SK-N-SH treated with all-trans-retinoic acid at 6 μM for 48 hours (cell line): ENCODE data around the gene TPM1.

Experiments
- ATAC-seq: fragments of 200-7000 bp; cut with Tn5 transposase; 3 replicates; pipeline ENCODE4 v1.9.1; 2020; ENCODE audit warnings: mild to moderate bottlenecking, moderate library complexity
- ARNTL ChIP-seq: fragments of 450-650 bp; formaldehyde crosslinking; IDR thresholded peaks from 2 replicates; pipeline ENCODE4 v1.5.0; 2020; ENCODE audit warnings: low read depth, mild to moderate bottlenecking, moderate library complexity, borderline replicate concordance
- BACH2 ChIP-seq: fragments of 250-450 bp; sonication (Bioruptor Pico); IDR thresholded peaks from 2 replicates; pipeline ENCODE4 v1.9.0; 2021; ENCODE audit warnings: mild to moderate bottlenecking, borderline replicate concordance
- CSDC2 ChIP-seq: fragments of 250-450 bp; sonication (Bioruptor Pico); IDR thresholded peaks from 2 replicates; pipeline ENCODE4 v1.5.0; 2020; ENCODE audit warnings: mild to moderate bottlenecking, moderate library complexity
- ESRRG ChIP-seq: fragments of 250-450 bp; sonication (Bioruptor Pico); IDR thresholded peaks from 2 replicates; pipeline ENCODE4 v1.6.1; 2021; ENCODE audit warnings: mild to moderate bottlenecking
- GLIS3 ChIP-seq: fragments of 250-450 bp; sonication (Bioruptor Pico); IDR thresholded peaks from 2 replicates; pipeline ENCODE4 v1.5.0; 2020; ENCODE audit warnings: mild to moderate bottlenecking, moderate library complexity
- ISL1 ChIP-seq: fragments of 250-450 bp; sonication (Bioruptor Pico); IDR thresholded peaks from 2 replicates; pipeline ENCODE4 v2.1.2; 2022; ENCODE audit warnings: mild to moderate bottlenecking, moderate library complexity
- OSR1 ChIP-seq: fragments of 250-450 bp; sonication (Bioruptor Pico); IDR thresholded peaks from 2 replicates; pipeline ENCODE4 v1.8.0; 2022; ENCODE audit warnings: moderate library complexity, mild to moderate bottlenecking, inconsistent platforms
- PPARA ChIP-seq: fragments of 250-450 bp; sonication (Bioruptor Pico); IDR thresholded peaks from 2 replicates; pipeline ENCODE4 v1.5.0; 2020; ENCODE audit warnings: mild to moderate bottlenecking, borderline replicate concordance
- RARB ChIP-seq: fragments of 250-450 bp; sonication (Bioruptor Pico); IDR thresholded peaks from 2 replicates; pipeline ENCODE4 v1.8.0; 2021; ENCODE audit warnings: mild to moderate bottlenecking, moderate library complexity
- SNAI2 ChIP-seq: fragments of 250-450 bp; sonication (Bioruptor Pico); IDR thresholded peaks from 2 replicates; pipeline ENCODE4 v1.5.0; 2020; ENCODE audit warnings: mild to moderate bottlenecking, moderate library complexity
- TCF4 ChIP-seq: fragments of 250-450 bp; sonication (Bioruptor Pico); IDR thresholded peaks from 2 replicates; pipeline ENCODE4 v1.8.0; 2021; ENCODE audit warnings: mild to moderate bottlenecking, moderate library complexity, borderline replicate concordance
- TOX ChIP-seq: fragments of 250-450 bp; sonication (Bioruptor Pico); IDR thresholded peaks from 2 replicates; pipeline ENCODE4 v1.8.0; 2021; ENCODE audit warnings: mild to moderate bottlenecking, moderate library complexity, borderline replicate concordance
- ZC3H10 ChIP-seq: fragments of 250-450 bp; sonication (Bioruptor Pico); IDR thresholded peaks from 2 replicates; pipeline ENCODE4 v1.5.1; 2021; ENCODE audit warnings: mild to moderate bottlenecking, moderate library complexity
- ZFP3 ChIP-seq: fragments of 250-450 bp; sonication (Bioruptor Pico); IDR thresholded peaks from 2 replicates; pipeline ENCODE4 v1.5.0; 2020; ENCODE audit warnings: mild to moderate bottlenecking, moderate library complexity
- ZNF70 ChIP-seq: fragments of 450-650 bp; formaldehyde crosslinking; IDR thresholded peaks from 2 replicates; pipeline ENCODE4 v1.5.0; 2020; ENCODE audit warnings: mild to moderate bottlenecking, moderate library complexity
- ZNF8 ChIP-seq: fragments of 450-650 bp; formaldehyde crosslinking; IDR thresholded peaks from 2 replicates; pipeline ENCODE4 v1.5.0; 2020; ENCODE audit warnings: mild to moderate bottlenecking, moderate library complexity
- TF ChIP-seq, protein P1 (sequence below): fragments of 250-450 bp; sonication (Bioruptor Pico); IDR thresholded peaks from 2 replicates; pipeline ENCODE4 v1.8.0; 2020; ENCODE audit warnings: mild to moderate bottlenecking, moderate library complexity, borderline replicate concordance
- TF ChIP-seq, protein P2 (sequence below): fragments of 250-450 bp; sonication (Bioruptor Pico); IDR thresholded peaks from 2 replicates; pipeline ENCODE4 v1.5.1; 2021; ENCODE audit warnings: mild to moderate bottlenecking, moderate library complexity
- TF ChIP-seq, protein P3 (sequence below): fragments of 250-450 bp; sonication (Bioruptor Pico); IDR thresholded peaks from 2 replicates; pipeline ENCODE4 v1.5.0; 2020; ENCODE audit warnings: mild to moderate bottlenecking, moderate library complexity
- TF ChIP-seq, protein P4 (sequence below): fragments of 250-450 bp; sonication (Bioruptor Pico); IDR thresholded peaks from 2 replicates; pipeline ENCODE4 v1.5.1; 2020; ENCODE audit warnings: low read depth, mild to moderate bottlenecking, moderate library complexity
- TF ChIP-seq, protein P5 (sequence below): fragments of 250-450 bp; sonication (Bioruptor Pico); IDR thresholded peaks from 2 replicates; pipeline ENCODE4 v1.8.0; 2021; ENCODE audit warnings: low read depth, mild to moderate bottlenecking, moderate library complexity, borderline replicate concordance

Gene TPM1

DNA sequence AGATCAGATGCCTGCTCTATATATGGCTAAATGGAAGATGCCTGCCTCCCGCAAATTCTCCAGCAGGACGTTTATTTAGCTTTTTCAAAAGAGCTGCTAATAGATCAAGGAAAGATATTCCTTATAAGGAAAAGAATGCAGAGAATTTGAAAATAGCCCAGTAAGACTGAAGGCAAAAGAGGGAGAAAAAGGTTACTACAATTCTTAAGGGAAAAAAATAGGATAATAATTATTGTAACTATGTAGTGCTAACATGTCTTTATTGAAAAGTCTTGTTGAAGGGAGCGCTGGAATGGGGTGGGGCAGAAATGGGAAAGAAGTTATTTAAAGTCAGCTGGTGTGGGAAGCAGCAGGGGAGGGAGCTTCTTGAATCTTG is 2.9 kb downstream of the TPM1 start:
- ATAC-seq = no peak
- TF ChIP-seq, protein P1, sequence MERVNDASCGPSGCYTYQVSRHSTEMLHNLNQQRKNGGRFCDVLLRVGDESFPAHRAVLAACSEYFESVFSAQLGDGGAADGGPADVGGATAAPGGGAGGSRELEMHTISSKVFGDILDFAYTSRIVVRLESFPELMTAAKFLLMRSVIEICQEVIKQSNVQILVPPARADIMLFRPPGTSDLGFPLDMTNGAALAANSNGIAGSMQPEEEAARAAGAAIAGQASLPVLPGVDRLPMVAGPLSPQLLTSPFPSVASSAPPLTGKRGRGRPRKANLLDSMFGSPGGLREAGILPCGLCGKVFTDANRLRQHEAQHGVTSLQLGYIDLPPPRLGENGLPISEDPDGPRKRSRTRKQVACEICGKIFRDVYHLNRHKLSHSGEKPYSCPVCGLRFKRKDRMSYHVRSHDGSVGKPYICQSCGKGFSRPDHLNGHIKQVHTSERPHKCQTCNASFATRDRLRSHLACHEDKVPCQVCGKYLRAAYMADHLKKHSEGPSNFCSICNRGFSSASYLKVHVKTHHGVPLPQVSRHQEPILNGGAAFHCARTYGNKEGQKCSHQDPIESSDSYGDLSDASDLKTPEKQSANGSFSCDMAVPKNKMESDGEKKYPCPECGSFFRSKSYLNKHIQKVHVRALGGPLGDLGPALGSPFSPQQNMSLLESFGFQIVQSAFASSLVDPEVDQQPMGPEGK (CRISPR knock-in tag) = no peak
- TF ChIP-seq, protein P2, sequence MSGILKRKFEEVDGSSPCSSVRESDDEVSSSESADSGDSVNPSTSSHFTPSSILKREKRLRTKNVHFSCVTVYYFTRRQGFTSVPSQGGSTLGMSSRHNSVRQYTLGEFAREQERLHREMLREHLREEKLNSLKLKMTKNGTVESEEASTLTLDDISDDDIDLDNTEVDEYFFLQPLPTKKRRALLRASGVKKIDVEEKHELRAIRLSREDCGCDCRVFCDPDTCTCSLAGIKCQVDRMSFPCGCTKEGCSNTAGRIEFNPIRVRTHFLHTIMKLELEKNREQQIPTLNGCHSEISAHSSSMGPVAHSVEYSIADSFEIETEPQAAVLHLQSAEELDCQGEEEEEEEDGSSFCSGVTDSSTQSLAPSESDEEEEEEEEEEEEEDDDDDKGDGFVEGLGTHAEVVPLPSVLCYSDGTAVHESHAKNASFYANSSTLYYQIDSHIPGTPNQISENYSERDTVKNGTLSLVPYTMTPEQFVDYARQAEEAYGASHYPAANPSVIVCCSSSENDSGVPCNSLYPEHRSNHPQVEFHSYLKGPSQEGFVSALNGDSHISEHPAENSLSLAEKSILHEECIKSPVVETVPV (CRISPR knock-in tag) = no peak
- TF ChIP-seq ESRRG (CRISPR knock-in tag) = no peak
- TF ChIP-seq RARB (CRISPR knock-in tag) = no peak
- no peak for TF ChIP-seq TOX (CRISPR knock-in tag)
- no peak for TF ChIP-seq ISL1 (CRISPR knock-in tag)
- no peak for TF ChIP-seq ZFP3 (CRISPR knock-in tag)
- TF ChIP-seq, protein P3, sequence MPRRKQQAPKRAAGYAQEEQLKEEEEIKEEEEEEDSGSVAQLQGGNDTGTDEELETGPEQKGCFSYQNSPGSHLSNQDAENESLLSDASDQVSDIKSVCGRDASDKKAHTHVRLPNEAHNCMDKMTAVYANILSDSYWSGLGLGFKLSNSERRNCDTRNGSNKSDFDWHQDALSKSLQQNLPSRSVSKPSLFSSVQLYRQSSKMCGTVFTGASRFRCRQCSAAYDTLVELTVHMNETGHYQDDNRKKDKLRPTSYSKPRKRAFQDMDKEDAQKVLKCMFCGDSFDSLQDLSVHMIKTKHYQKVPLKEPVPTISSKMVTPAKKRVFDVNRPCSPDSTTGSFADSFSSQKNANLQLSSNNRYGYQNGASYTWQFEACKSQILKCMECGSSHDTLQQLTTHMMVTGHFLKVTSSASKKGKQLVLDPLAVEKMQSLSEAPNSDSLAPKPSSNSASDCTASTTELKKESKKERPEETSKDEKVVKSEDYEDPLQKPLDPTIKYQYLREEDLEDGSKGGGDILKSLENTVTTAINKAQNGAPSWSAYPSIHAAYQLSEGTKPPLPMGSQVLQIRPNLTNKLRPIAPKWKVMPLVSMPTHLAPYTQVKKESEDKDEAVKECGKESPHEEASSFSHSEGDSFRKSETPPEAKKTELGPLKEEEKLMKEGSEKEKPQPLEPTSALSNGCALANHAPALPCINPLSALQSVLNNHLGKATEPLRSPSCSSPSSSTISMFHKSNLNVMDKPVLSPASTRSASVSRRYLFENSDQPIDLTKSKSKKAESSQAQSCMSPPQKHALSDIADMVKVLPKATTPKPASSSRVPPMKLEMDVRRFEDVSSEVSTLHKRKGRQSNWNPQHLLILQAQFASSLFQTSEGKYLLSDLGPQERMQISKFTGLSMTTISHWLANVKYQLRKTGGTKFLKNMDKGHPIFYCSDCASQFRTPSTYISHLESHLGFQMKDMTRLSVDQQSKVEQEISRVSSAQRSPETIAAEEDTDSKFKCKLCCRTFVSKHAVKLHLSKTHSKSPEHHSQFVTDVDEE = no peak
- no peak for TF ChIP-seq ZC3H10
- no peak for TF ChIP-seq SNAI2 (CRISPR knock-in tag)
- TF ChIP-seq PPARA (CRISPR knock-in tag) = no peak
- TF ChIP-seq CSDC2 (CRISPR knock-in tag) = no peak
- no peak for TF ChIP-seq GLIS3 (CRISPR knock-in tag)
- TF ChIP-seq ZNF8 (CRISPR knock-in tag) = no peak
- no peak for TF ChIP-seq OSR1 (CRISPR knock-in tag)
- TF ChIP-seq, protein P4, sequence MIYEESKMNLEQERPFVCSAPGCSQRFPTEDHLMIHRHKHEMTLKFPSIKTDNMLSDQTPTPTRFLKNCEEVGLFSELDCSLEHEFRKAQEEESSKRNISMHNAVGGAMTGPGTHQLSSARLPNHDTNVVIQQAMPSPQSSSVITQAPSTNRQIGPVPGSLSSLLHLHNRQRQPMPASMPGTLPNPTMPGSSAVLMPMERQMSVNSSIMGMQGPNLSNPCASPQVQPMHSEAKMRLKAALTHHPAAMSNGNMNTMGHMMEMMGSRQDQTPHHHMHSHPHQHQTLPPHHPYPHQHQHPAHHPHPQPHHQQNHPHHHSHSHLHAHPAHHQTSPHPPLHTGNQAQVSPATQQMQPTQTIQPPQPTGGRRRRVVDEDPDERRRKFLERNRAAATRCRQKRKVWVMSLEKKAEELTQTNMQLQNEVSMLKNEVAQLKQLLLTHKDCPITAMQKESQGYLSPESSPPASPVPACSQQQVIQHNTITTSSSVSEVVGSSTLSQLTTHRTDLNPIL (CRISPR knock-in tag) = no peak
- no peak for TF ChIP-seq BACH2
- TF ChIP-seq TCF4 (CRISPR knock-in tag) = no peak
- TF ChIP-seq, protein P5, sequence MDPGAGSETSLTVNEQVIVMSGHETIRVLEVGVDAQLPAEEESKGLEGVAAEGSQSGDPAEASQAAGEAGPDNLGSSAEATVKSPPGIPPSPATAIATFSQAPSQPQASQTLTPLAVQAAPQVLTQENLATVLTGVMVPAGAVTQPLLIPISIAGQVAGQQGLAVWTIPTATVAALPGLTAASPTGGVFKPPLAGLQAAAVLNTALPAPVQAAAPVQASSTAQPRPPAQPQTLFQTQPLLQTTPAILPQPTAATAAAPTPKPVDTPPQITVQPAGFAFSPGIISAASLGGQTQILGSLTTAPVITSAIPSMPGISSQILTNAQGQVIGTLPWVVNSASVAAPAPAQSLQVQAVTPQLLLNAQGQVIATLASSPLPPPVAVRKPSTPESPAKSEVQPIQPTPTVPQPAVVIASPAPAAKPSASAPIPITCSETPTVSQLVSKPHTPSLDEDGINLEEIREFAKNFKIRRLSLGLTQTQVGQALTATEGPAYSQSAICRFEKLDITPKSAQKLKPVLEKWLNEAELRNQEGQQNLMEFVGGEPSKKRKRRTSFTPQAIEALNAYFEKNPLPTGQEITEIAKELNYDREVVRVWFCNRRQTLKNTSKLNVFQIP (CRISPR knock-in tag) = no peak
- no peak for TF ChIP-seq ZNF70 (CRISPR knock-in tag)

DNA sequence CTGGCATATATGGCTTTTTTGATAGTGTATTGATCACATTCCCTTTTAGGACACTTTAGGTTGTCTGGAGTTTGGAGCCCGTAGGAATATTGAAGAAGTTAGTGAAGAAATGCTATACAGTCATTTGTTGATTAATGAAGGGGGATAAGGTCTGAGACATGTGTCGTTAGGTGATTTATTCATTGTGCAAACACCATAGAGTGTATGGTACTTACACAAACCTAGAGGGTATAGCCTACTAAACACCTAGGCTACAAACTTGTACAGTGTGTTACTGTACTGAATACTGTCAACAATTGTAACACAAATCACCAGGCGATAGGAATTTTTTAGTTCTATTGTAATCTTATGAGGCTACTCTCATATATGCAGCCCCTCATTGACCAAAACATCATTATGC is 3.3 kb downstream of the TPM1 start:
- no peak for ATAC-seq
- no peak for TF ChIP-seq ZNF70 (CRISPR knock-in tag)
- TF ChIP-seq GLIS3 (CRISPR knock-in tag) = no peak
- TF ChIP-seq TOX (CRISPR knock-in tag) = no peak
- no peak for TF ChIP-seq ARNTL (CRISPR knock-in tag)
- no peak for TF ChIP-seq PPARA (CRISPR knock-in tag)
- TF ChIP-seq ISL1 (CRISPR knock-in tag) = no peak
- no peak for TF ChIP-seq ESRRG (CRISPR knock-in tag)
- TF ChIP-seq, protein P2 (CRISPR knock-in tag) = no peak
